ENCODE measurements around the gene OR5AU1. TPM values are rescaled to one million over a fixed set of nuclear protein-coding genes. Genes with fewer than 3 reads are reported as not detected.

The OR5AU1 gene
- not detected for total RNA-seq

GRCh38 chr14:21155963-21156362 lies at the start of gene OR5AU1:
TSS of gene OR5AU1 (minus strand) at chr14:21156063. CDS start at chr14:21155872, 191 bp downstream.
- no peak within 1 kb of the TSS for H3K4me3 ChIP-seq
- no peaks in the 10 kb centered on the region for H3K9me3 ChIP-seq
- H3K27ac ChIP-seq = no peak within 1 kb of the TSS
- DNase-seq (ENCODE audit: low spot score) = no peak
- intact Hi-C loops (cut with DNase I) = no loop called here
- no peaks in the 10 kb centered on the region for H3K36me3 ChIP-seq
- no peaks in the 10 kb centered on the region for H3K4me1 ChIP-seq (replicated peaks)
- H3K27me3 ChIP-seq (replicated peaks; ENCODE audit: insufficient read depth) = peaks cover 1% of the 10 kb centered on the region
- TF ChIP-seq CTCF (IDR thresholded peaks at IDR 0.05) = no peak
- TF ChIP-seq POLR2AphosphoS5 (IDR thresholded peaks at IDR 0.05) = no peak
- no peak for TF ChIP-seq POLR2A (IDR thresholded peaks at IDR 0.05)

- no peak for TF ChIP-seq CTCF (IDR thresholded peaks at IDR 0.05)
- no peak for TF ChIP-seq POLR2AphosphoS5 (IDR thresholded peaks at IDR 0.05)
- TF ChIP-seq POLR2A (IDR thresholded peaks at IDR 0.05) = no peak
- no peak overlapping the region for H3K4me3 ChIP-seq
- H3K36me3 ChIP-seq = peaks cover 0 to 4% of the 10 kb centered on the region in 2 donors
- H3K27me3 ChIP-seq (replicated peaks; ENCODE audit: insufficient read depth) = no peaks in the 10 kb centered on the region
- H3K27ac ChIP-seq = no peak overlapping the region
- no peaks in the 10 kb centered on the region for H3K9me3 ChIP-seq
- intact Hi-C loops (cut with DNase I) = no loop called here
- no peaks in the 10 kb centered on the region for H3K4me1 ChIP-seq (replicated peaks)
- DNase-seq (ENCODE audit: low spot score) = no peak
- 79% methylated on average over 4 of the region's 4 CpGs for WGBS
These were observed 49.3 kb upstream of the OR5AU1 start for GRCh38 chr14:21205026-21205677.

GRCh38 chr14:21204167-21205025 lies 48.5 kb upstream of the OR5AU1 start:
- Histone ChIP-seq H3K9me3 (no peaks in the 10 kb centered on the region), H3K4me1 (replicated peaks) (no peaks in the 10 kb centered on the region), H3K27me3 (replicated peaks; ENCODE audit: insufficient read depth) (no peaks in the 10 kb centered on the region), H3K27ac (no peak overlapping the region), H3K36me3 (peaks cover 0 to 4% of the 10 kb centered on the region in 2 donors), H3K4me3 (no peak overlapping the region)
- 87% methylated on average over 8 of the region's 8 CpGs for WGBS
- TF ChIP-seq POLR2A (IDR thresholded peaks at IDR 0.05) (no peak), POLR2AphosphoS5 (IDR thresholded peaks at IDR 0.05) (no peak), CTCF (IDR thresholded peaks at IDR 0.05) (no peak)
- no peak for DNase-seq (ENCODE audit: low spot score)
- intact Hi-C loops (cut with DNase I) = no loop called here

GRCh38 chr14:21203470-21204166 lies 47.8 kb upstream of the OR5AU1 start:
- Histone ChIP-seq H3K36me3 (no peaks in the 10 kb centered on the region), H3K9me3 (no peaks in the 10 kb centered on the region), H3K27ac (no peak overlapping the region), H3K4me3 (no peak overlapping the region), H3K27me3 (replicated peaks; ENCODE audit: insufficient read depth) (no peaks in the 10 kb centered on the region), H3K4me1 (replicated peaks) (no peaks in the 10 kb centered on the region)
- 62% methylated on average over 8 of the region's 8 CpGs for WGBS
- no peak for TF ChIP-seq POLR2A (IDR thresholded peaks at IDR 0.05)
- TF ChIP-seq POLR2AphosphoS5 (IDR thresholded peaks at IDR 0.05) = no peak
- TF ChIP-seq CTCF (IDR thresholded peaks at IDR 0.05) = no peak
- intact Hi-C loops (cut with DNase I) = no loop called here
- DNase-seq (ENCODE audit: low spot score) = no peak
